Neural cell (in vitro differentiated cells): ENCODE data around the gene DCDC2B. TPM values are rescaled to one million over a fixed set of nuclear protein-coding genes. Genes with fewer than 3 reads are reported as not detected.
A peak's percentile ranks its signal among the peaks of the same experiment; 100 is the strongest.

Experiments
- H2AFZ ChIP-seq: fragments of 200-600, 300-800 bp; sonication (generic), shearing (Covaris generic); 2 replicates; pipeline ENCODE4 v1.6.0; 2014; ENCODE audit warnings: low read depth, mild to moderate bottlenecking, antibody characterized with exemption, low read length, moderate library complexity
- H3F3A ChIP-seq: fragments of 200-600 bp; shearing (Covaris generic); 2 replicates; pipeline ENCODE4 v1.6.1; 2016; ENCODE audit warnings: mild to moderate bottlenecking, moderate library complexity, mixed read lengths, antibody characterized with exemption, low read length; ENCODE audit not compliant: insufficient read depth, poor library complexity, severe bottlenecking
- H3K27ac ChIP-seq: fragments of 200-600, 300-800 bp; sonication (generic), shearing (Covaris generic); 2 replicates; pipeline ENCODE4 v1.5.1; 2014; ENCODE audit warnings: mild to moderate bottlenecking, low read length, moderate library complexity
- H3K27me3 ChIP-seq: fragments of 300-800, 200-600 bp; sonication (generic), shearing (Covaris generic); 2 replicates; pipeline ENCODE4 v1.6.0; 2014; ENCODE audit warnings: mild to moderate bottlenecking, low read depth, low read length, moderate library complexity; ENCODE audit not compliant: insufficient read depth
- H3K36me3 ChIP-seq: fragments of 300-800, 200-600 bp; sonication (generic), shearing (Covaris generic); 2 replicates; pipeline ENCODE4 v1.5.1; 2014; ENCODE audit warnings: mild to moderate bottlenecking, antibody characterized with exemption, low read length, moderate library complexity; ENCODE audit not compliant: insufficient read depth
- H3K4me2 ChIP-seq: fragments of 300-800, 200-600 bp; sonication (generic), shearing (Covaris generic); 2 replicates; pipeline ENCODE4 v1.6.0; 2014; ENCODE audit warnings: mild to moderate bottlenecking, low read length
- H3K4me3 ChIP-seq: fragments of 300-800, 200-600 bp; sonication (generic), shearing (Covaris generic); 2 replicates; pipeline ENCODE4 v1.5.1; 2014; ENCODE audit warnings: mild to moderate bottlenecking, low read length, moderate library complexity
- H3K79me2 ChIP-seq: fragments of 200-600 bp; shearing (Covaris generic); replicated peaks from 2 replicates; pipeline ENCODE4 v1.6.0; 2014; ENCODE audit warnings: mild to moderate bottlenecking, low read length, moderate library complexity; ENCODE audit not compliant: insufficient read depth
- H3K9ac ChIP-seq: fragments of 300-800, 200-600 bp; sonication (generic), shearing (Covaris generic); 2 replicates; pipeline ENCODE4 v1.6.1; 2016; ENCODE audit warnings: mild to moderate bottlenecking, low read length, mixed read lengths
- H3K9me2 ChIP-seq: fragments of 200-600 bp; shearing (Covaris generic); 2 replicates; pipeline ENCODE4 v1.6.1; 2016; ENCODE audit warnings: mild to moderate bottlenecking, low read length, mixed read lengths; ENCODE audit not compliant: insufficient read depth
- H3K9me3 ChIP-seq: fragments of 200-600, 300-800 bp; sonication (generic), shearing (Covaris generic); 2 replicates; pipeline ENCODE4 v1.6.1; 2016; ENCODE audit warnings: mild to moderate bottlenecking, mixed run types, low read length, moderate library complexity, mixed read lengths
- H4K20me1 ChIP-seq: fragments of 200-600 bp; shearing (Covaris generic); 2 replicates; pipeline ENCODE4 v1.6.1; 2016; ENCODE audit warnings: mild to moderate bottlenecking, mixed run types; ENCODE audit not compliant: insufficient read depth
- CTCF ChIP-seq: fragments of 450-650 bp; IDR thresholded peaks from 2 replicates; pipeline ENCODE4 v1.5.1; 2014; ENCODE audit warnings: antibody characterized with exemption, mild to moderate bottlenecking, moderate library complexity; ENCODE audit not compliant: poor library complexity, severe bottlenecking
- EP300 ChIP-seq: fragments of 450-650 bp; conservative IDR thresholded peaks from 2 replicates; pipeline ENCODE4 v1.6.1; 2014; ENCODE audit warnings: antibody characterized with exemption, mild to moderate bottlenecking, moderate library complexity; ENCODE audit not compliant: poor library complexity, severe bottlenecking
- EZH2 ChIP-seq: fragments of 200-600, 300-800 bp; shearing (Covaris generic), sonication (generic); IDR thresholded peaks from 2 replicates; pipeline ENCODE4 v1.6.1; 2014; ENCODE audit warnings: antibody characterized with exemption, low read length, borderline replicate concordance, mild to moderate bottlenecking; ENCODE audit not compliant: insufficient read depth, poor library complexity, severe bottlenecking
- MXI1 ChIP-seq: fragments of 450-650 bp; conservative IDR thresholded peaks from 2 replicates; pipeline ENCODE4 v1.6.1; 2014; ENCODE audit warnings: antibody characterized with exemption, mild to moderate bottlenecking; ENCODE audit not compliant: poor library complexity, severe bottlenecking
- POLR2AphosphoS5 ChIP-seq: IDR thresholded peaks from 2 replicates; pipeline ENCODE4 v1.6.1; 2012
- RAD21 ChIP-seq: fragments of 450-650 bp; conservative IDR thresholded peaks from 2 replicates; pipeline ENCODE4 v1.6.1; 2014; ENCODE audit warnings: antibody characterized with exemption, mild to moderate bottlenecking, moderate library complexity
- REST ChIP-seq: IDR thresholded peaks from 2 replicates; pipeline ENCODE4 v1.6.1; 2012; ENCODE audit warnings: borderline replicate concordance
- SMC3 ChIP-seq: fragments of 450-650 bp; conservative IDR thresholded peaks from 2 replicates; pipeline ENCODE4 v1.6.1; 2014; ENCODE audit warnings: antibody characterized with exemption, mild to moderate bottlenecking, moderate library complexity; ENCODE audit not compliant: poor library complexity
- TAF1 ChIP-seq: IDR thresholded peaks from 2 replicates; pipeline ENCODE4 v1.6.1; 2012; ENCODE audit warnings: low read depth
- polyA plus RNA-seq: library from polyadenylated mRNA; depleted of rRNA; stranded (reverse); fragments of >200 nt; gene quantifications from 2 replicates; pipeline ENCODE4 v1.2.3, GENCODE V29; 2014

The DCDC2B gene
- polyA plus RNA-seq, 1 donor from 2014 or later = not detected

- TF ChIP-seq CTCF (no peak), EP300 (no peak), TAF1 (no peak), SMC3 (no peak), REST (no peak), EZH2 (no peak), RAD21 (no peak), MXI1 (no peak), POLR2AphosphoS5 (no peak)
- Histone ChIP-seq H3K79me2 (peaks cover 7% of the 10 kb centered on the region), H3K4me2 (no peak overlapping the region), H3K4me3 (no peak overlapping the region), H3F3A (no peaks in the 10 kb centered on the region), H2AFZ (no peak overlapping the region), H3K27ac (no peak overlapping the region), H3K9ac (no peak overlapping the region), H3K9me2 (no peaks in the 10 kb centered on the region), H3K27me3 (no peaks in the 10 kb centered on the region), H4K20me1 (no peaks in the 10 kb centered on the region), H3K9me3 (no peaks in the 10 kb centered on the region), H3K36me3 (no peaks in the 10 kb centered on the region)
Observed at GRCh38 chr1:32208469-32208868, 420 bp upstream of the DCDC2B start.

GRCh38 chr1:32215629-32216480 lies 7.0 kb downstream of the DCDC2B start:
- Histone ChIP-seq H3K9ac (no peak overlapping the region), H3K27me3 (no peaks in the 10 kb centered on the region), H3K4me3 (no peak overlapping the region), H2AFZ (no peak overlapping the region), H3K36me3 (peaks cover 5% of the 10 kb centered on the region), H3K27ac (no peak overlapping the region), H3K9me2 (no peaks in the 10 kb centered on the region), H3K4me2 (no peak overlapping the region), H4K20me1 (no peaks in the 10 kb centered on the region), H3K9me3 (no peaks in the 10 kb centered on the region), H3K79me2 (peaks cover 4% of the 10 kb centered on the region), H3F3A (no peaks in the 10 kb centered on the region)
- TF ChIP-seq MXI1 (no peak), TAF1 (no peak), SMC3 (peak; percentile 61), EP300 (no peak), CTCF (peak; percentile 73), REST (no peak), RAD21 (peak; percentile 67), EZH2 (no peak), POLR2AphosphoS5 (no peak)
